Calu3 (cell line): ENCODE results near the gene DUSP16. TPM values are rescaled to one million over a fixed set of nuclear protein-coding genes. Genes with fewer than 3 reads are reported as not detected.

ENCODE experiments used
- BruUV-seq: library from RNA; stranded (reverse); fragments of 400-500 nt; replicated peaks from 2 replicates; lab custom pipeline; 2021; lab: Mats Ljungman, UMichigan
- CTCF ChIA-PET: fragments of 300-600 bp; sonication (Branson Sonifier 250); formaldehyde crosslinking; loops from one replicate; lab custom pipeline; 2022; ENCODE audit warnings: antibody characterized with exemption; lab: Charles Lee
- DNase-seq: peaks from one replicate; pipeline ENCODE4 v3.0.0; 2022
- H3K27ac Mint-ChIP-seq: one replicate; pipeline ENCODE4 v1.8.0; 2022; ENCODE audit warnings: mixed read lengths; ENCODE audit not compliant: unreplicated experiment
- H3K27me3 Mint-ChIP-seq: one replicate; pipeline ENCODE4 v1.8.0; 2022; ENCODE audit warnings: mixed read lengths; ENCODE audit not compliant: unreplicated experiment
- H3K36me3 Mint-ChIP-seq: one replicate; pipeline ENCODE4 v1.8.0; 2022; ENCODE audit warnings: mild to moderate bottlenecking, moderate library complexity, mixed read lengths; ENCODE audit not compliant: insufficient read depth, unreplicated experiment
- H3K4me1 Mint-ChIP-seq: one replicate; pipeline ENCODE4 v1.8.0; 2022; ENCODE audit warnings: mild to moderate bottlenecking, low read depth, mixed read lengths; ENCODE audit not compliant: unreplicated experiment
- H3K4me3 Mint-ChIP-seq: one replicate; pipeline ENCODE4 v1.8.0; 2022; ENCODE audit warnings: mild to moderate bottlenecking, low read depth, moderate library complexity, mixed read lengths; ENCODE audit not compliant: unreplicated experiment
- H3K9me3 Mint-ChIP-seq: one replicate; pipeline ENCODE4 v1.8.0; 2022; ENCODE audit warnings: low read depth, mixed read lengths; ENCODE audit not compliant: unreplicated experiment
- CTCF ChIP-seq: fragments of 200-600 bp; IDR thresholded peaks from one replicate; pipeline ENCODE4 v1.8.0; 2022; ENCODE audit warnings: antibody characterized with exemption; ENCODE audit not compliant: unreplicated experiment
- intact Hi-C: fragments of 100-400 bp; cut with micrococcal nuclease; formaldehyde crosslinking; loops from one replicate; pipeline ENCODE4 v1.10.0; 2022; ENCODE audit not compliant: unreplicated experiment
- total RNA-seq: library from RNA; stranded (reverse); gene quantifications from 2 replicates; pipeline ENCODE4 v1.2.3, GENCODE V29; 2022

DUSP16 gene
- total RNA-seq, 1 experiment from 2014 or later = 25.8 TPM

- Mint-ChIP-seq H3K36me3 (no peaks in the 10 kb centered on the region), H3K27ac (no peak overlapping the region), H3K27me3 (no peaks in the 10 kb centered on the region), H3K4me1 (peaks cover 28% of the 10 kb centered on the region), H3K4me3 (no peak overlapping the region), H3K9me3 (no peaks in the 10 kb centered on the region)
- intact Hi-C loops = no loop called here
- CTCF ChIA-PET = interaction anchor here (1.4 kb wide), 1 partner anchor 43 kb away, joined by 3 read pairs; no protein-coding TSS in a partner anchor
- no peak for DNase-seq
- TF ChIP-seq CTCF = no peak
- BruUV-seq = no TSS peak
Observed at GRCh38 chr12:12441429-12441807, 121.2 kb downstream of the DUSP16 start.

GRCh38 chr12:12440784-12441428 lies 121.8 kb downstream of the DUSP16 start:
- H3K4me1 Mint-ChIP-seq = peaks cover 28% of the 10 kb centered on the region
- no peaks in the 10 kb centered on the region for H3K36me3 Mint-ChIP-seq
- CTCF ChIA-PET = no interaction called here
- H3K27ac Mint-ChIP-seq = peak overlapping the region; percentile 7
- DNase-seq = no peak
- intact Hi-C loops = no loop called here
- no TSS peak for BruUV-seq
- no peaks in the 10 kb centered on the region for H3K27me3 Mint-ChIP-seq
- TF ChIP-seq CTCF = no peak
- no peak overlapping the region for H3K4me3 Mint-ChIP-seq
- H3K9me3 Mint-ChIP-seq = no peaks in the 10 kb centered on the region

GRCh38 chr12:12439636-12440035 lies 123.0 kb downstream of the DUSP16 start:
- no peaks in the 10 kb centered on the region for H3K27me3 Mint-ChIP-seq
- no TSS peak for BruUV-seq
- no peak for TF ChIP-seq CTCF
- no peaks in the 10 kb centered on the region for H3K9me3 Mint-ChIP-seq
- peak; percentile 63 for DNase-seq
- intact Hi-C loops = no loop called here
- peak overlapping the region; percentile 60 for H3K27ac Mint-ChIP-seq
- H3K4me3 Mint-ChIP-seq = no peak overlapping the region
- H3K4me1 Mint-ChIP-seq = peaks cover 28% of the 10 kb centered on the region
- H3K36me3 Mint-ChIP-seq = no peaks in the 10 kb centered on the region
- CTCF ChIA-PET = no interaction called here

GRCh38 chr12:12436831-12437345 lies 125.8 kb downstream of the DUSP16 start:
- CTCF ChIA-PET = interaction anchor here (1.2 kb wide), 1 partner anchor 25 kb away, joined by 3 read pairs; no protein-coding TSS in a partner anchor
- no peaks in the 10 kb centered on the region for H3K27me3 Mint-ChIP-seq
- TF ChIP-seq CTCF = no peak
- peak overlapping the region; percentile 13 for H3K27ac Mint-ChIP-seq
- BruUV-seq = no TSS peak
- no peaks in the 10 kb centered on the region for H3K9me3 Mint-ChIP-seq
- no peak for DNase-seq
- intact Hi-C loops = no loop called here
- H3K36me3 Mint-ChIP-seq = no peaks in the 10 kb centered on the region
- peaks cover 34% of the 10 kb centered on the region for H3K4me1 Mint-ChIP-seq
- H3K4me3 Mint-ChIP-seq = no peak overlapping the region
